ENCODE results near the gene STIMATE.

- TF ChIP-seq EP300 (IDR thresholded peaks at IDR 0.05) (no peak), POLR2A (IDR thresholded peaks at IDR 0.05) (no peak)
- TF ChIP-seq, protein P1, sequence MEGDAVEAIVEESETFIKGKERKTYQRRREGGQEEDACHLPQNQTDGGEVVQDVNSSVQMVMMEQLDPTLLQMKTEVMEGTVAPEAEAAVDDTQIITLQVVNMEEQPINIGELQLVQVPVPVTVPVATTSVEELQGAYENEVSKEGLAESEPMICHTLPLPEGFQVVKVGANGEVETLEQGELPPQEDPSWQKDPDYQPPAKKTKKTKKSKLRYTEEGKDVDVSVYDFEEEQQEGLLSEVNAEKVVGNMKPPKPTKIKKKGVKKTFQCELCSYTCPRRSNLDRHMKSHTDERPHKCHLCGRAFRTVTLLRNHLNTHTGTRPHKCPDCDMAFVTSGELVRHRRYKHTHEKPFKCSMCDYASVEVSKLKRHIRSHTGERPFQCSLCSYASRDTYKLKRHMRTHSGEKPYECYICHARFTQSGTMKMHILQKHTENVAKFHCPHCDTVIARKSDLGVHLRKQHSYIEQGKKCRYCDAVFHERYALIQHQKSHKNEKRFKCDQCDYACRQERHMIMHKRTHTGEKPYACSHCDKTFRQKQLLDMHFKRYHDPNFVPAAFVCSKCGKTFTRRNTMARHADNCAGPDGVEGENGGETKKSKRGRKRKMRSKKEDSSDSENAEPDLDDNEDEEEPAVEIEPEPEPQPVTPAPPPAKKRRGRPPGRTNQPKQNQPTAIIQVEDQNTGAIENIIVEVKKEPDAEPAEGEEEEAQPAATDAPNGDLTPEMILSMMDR (IDR thresholded peaks at IDR 0.05): no peak
Measured at GRCh38 chr3:52872245-52872644, 25.1 kb downstream of the STIMATE start.

Data from stomach (tissue), 4 donors.